Measurements from ENCODE around the gene KIRREL3. TPM values are rescaled to one million over a fixed set of nuclear protein-coding genes. Genes with fewer than 3 reads are reported as not detected.

KIRREL3 gene
- total and polyA plus RNA-seq, 9 of the 15 experiments (the other 6 are each of a cell fraction or from before 2014, with no cell fraction given), result 0.04 to 0.10 TPM; not detected in 7

- no peak for TF ChIP-seq SNIP1 (IDR thresholded peaks at IDR 0.05; ENCODE audit: low read depth)
- TF ChIP-seq GTF2B (IDR thresholded peaks at IDR 0.05; ENCODE audit: extremely low read depth, insufficient read length), result no peak
- TF ChIP-seq ZNF217 (CRISPR knock-in tag; IDR thresholded peaks at IDR 0.05), result no peak
- TF ChIP-seq DPF2 (IDR thresholded peaks at IDR 0.05), result no peak
- no peak for TF ChIP-seq ZNF316 (IDR thresholded peaks at IDR 0.05)
- no peak for TF ChIP-seq ZBTB49 (CRISPR knock-in tag; IDR thresholded peaks at IDR 0.05; ENCODE audit: borderline replicate concordance)
- no peak for TF ChIP-seq SUPT5H (IDR thresholded peaks at IDR 0.05)
- no peak for TF ChIP-seq KLF13 (tag; IDR thresholded peaks at IDR 0.05; ENCODE audit: borderline replicate concordance, low read depth)
- TF ChIP-seq NBN (IDR thresholded peaks at IDR 0.05; ENCODE audit: low read depth), result no peak
- no peak for TF ChIP-seq EWSR1 (IDR thresholded peaks at IDR 0.05; ENCODE audit: borderline replicate concordance, low read depth, partially characterized antibody)
Measured at GRCh38 chr11:126896025-126896424, 104.5 kb downstream of the KIRREL3 start (continued).

All from K562 (cell line).